Measurements from ENCODE around the gene PRKCQ.

PRKCQ gene

GRCh38 chr10:6407034-6407721, 172.9 kb downstream of the PRKCQ start:
- H3K36me3 ChIP-seq (replicated peaks; ENCODE audit: insufficient read depth, low read length) = no peaks in the 10 kb centered on the region
- H3F3A ChIP-seq (ENCODE audit: insufficient read depth, low read length) = no peaks in the 10 kb centered on the region
- no peaks in the 10 kb centered on the region for H3K9me3 ChIP-seq (replicated peaks; ENCODE audit: insufficient read depth, low read length)
- H2AFZ ChIP-seq (ENCODE audit: low read length) = no peak overlapping the region
- no peak overlapping the region for H3K27ac ChIP-seq (ENCODE audit: low read length)
- no peaks in the 10 kb centered on the region for H3K4me1 ChIP-seq (ENCODE audit: low read length)
- no peaks in the 10 kb centered on the region for H3K79me2 ChIP-seq (ENCODE audit: low read length)
- no peak for DNase-seq
- no peak overlapping the region for H3K9ac ChIP-seq (ENCODE audit: low read length)
- no peak overlapping the region for H3K4me2 ChIP-seq (ENCODE audit: low read depth, low read length)
- peaks cover 9% of the 10 kb centered on the region for H3K27me3 ChIP-seq (replicated peaks; ENCODE audit: insufficient read depth, low read length)
- H4K20me1 ChIP-seq (ENCODE audit: insufficient read depth, low read length) = no peaks in the 10 kb centered on the region
- no peak overlapping the region for H3K4me3 ChIP-seq (ENCODE audit: low read length)
- no peak for TF ChIP-seq EZH2 (optimal IDR thresholded peaks at IDR 0.05; ENCODE audit: low read depth, low read length)
- TF ChIP-seq CTCF (IDR thresholded peaks at IDR 0.05; ENCODE audit: low read length) = no peak
- TF ChIP-seq EZH2phosphoT487 (IDR thresholded peaks at IDR 0.05; ENCODE audit: low read length) = no peak
- no peaks in the 10 kb centered on the region for H3K9me2 ChIP-seq (replicated peaks; ENCODE audit: insufficient read depth, low read length)

- H3K9me3 ChIP-seq (replicated peaks; ENCODE audit: insufficient read depth, low read length) = no peaks in the 10 kb centered on the region
These were observed 173.6 kb downstream of the PRKCQ start for GRCh38 chr10:6406220-6407033.

GRCh38 chr10:6405713-6406112, 174.4 kb downstream of the PRKCQ start:
- H3K79me2 ChIP-seq (ENCODE audit: low read length) = no peaks in the 10 kb centered on the region
- H3K9me2 ChIP-seq (replicated peaks; ENCODE audit: insufficient read depth, low read length) = no peaks in the 10 kb centered on the region
- TF ChIP-seq EZH2phosphoT487 (IDR thresholded peaks at IDR 0.05; ENCODE audit: low read length) = no peak
- no peak for TF ChIP-seq EZH2 (optimal IDR thresholded peaks at IDR 0.05; ENCODE audit: low read depth, low read length)
- TF ChIP-seq CTCF (IDR thresholded peaks at IDR 0.05; ENCODE audit: low read length) = no peak
- H3K27ac ChIP-seq (ENCODE audit: low read length) = no peak overlapping the region
- H3K36me3 ChIP-seq (replicated peaks; ENCODE audit: insufficient read depth, low read length) = no peaks in the 10 kb centered on the region
- no peaks in the 10 kb centered on the region for H3F3A ChIP-seq (ENCODE audit: insufficient read depth, low read length)
- no peak overlapping the region for H3K9ac ChIP-seq (ENCODE audit: low read length)
- H4K20me1 ChIP-seq (ENCODE audit: insufficient read depth, low read length) = no peaks in the 10 kb centered on the region
- H3K4me3 ChIP-seq (ENCODE audit: low read length) = no peak overlapping the region
- H2AFZ ChIP-seq (ENCODE audit: low read length) = no peak overlapping the region
- H3K9me3 ChIP-seq (replicated peaks; ENCODE audit: insufficient read depth, low read length) = no peaks in the 10 kb centered on the region
- no peaks in the 10 kb centered on the region for H3K4me1 ChIP-seq (ENCODE audit: low read length)
- peaks cover 9% of the 10 kb centered on the region for H3K27me3 ChIP-seq (replicated peaks; ENCODE audit: insufficient read depth, low read length)
- DNase-seq = no peak
- H3K4me2 ChIP-seq (ENCODE audit: low read depth, low read length) = no peak overlapping the region

More at GRCh38 chr10:6406220-6407033, 173.6 kb downstream of the PRKCQ start:
- Histone ChIP-seq H3K36me3 (replicated peaks; ENCODE audit: insufficient read depth, low read length) (no peaks in the 10 kb centered on the region), H3K4me1 (ENCODE audit: low read length) (no peaks in the 10 kb centered on the region), H3K4me3 (ENCODE audit: low read length) (no peak overlapping the region), H3F3A (ENCODE audit: insufficient read depth, low read length) (no peaks in the 10 kb centered on the region), H3K27me3 (replicated peaks; ENCODE audit: insufficient read depth, low read length) (peaks cover 9% of the 10 kb centered on the region), H2AFZ (ENCODE audit: low read length) (no peak overlapping the region), H3K9me2 (replicated peaks; ENCODE audit: insufficient read depth, low read length) (no peaks in the 10 kb centered on the region), H3K27ac (ENCODE audit: low read length) (no peak overlapping the region), H3K4me2 (ENCODE audit: low read depth, low read length) (no peak overlapping the region), H3K9ac (ENCODE audit: low read length) (no peak overlapping the region), H4K20me1 (ENCODE audit: insufficient read depth, low read length) (no peaks in the 10 kb centered on the region), H3K79me2 (ENCODE audit: low read length) (no peaks in the 10 kb centered on the region)
- TF ChIP-seq EZH2 (optimal IDR thresholded peaks at IDR 0.05; ENCODE audit: low read depth, low read length) (no peak), CTCF (IDR thresholded peaks at IDR 0.05; ENCODE audit: low read length) (peak; percentile 47), EZH2phosphoT487 (IDR thresholded peaks at IDR 0.05; ENCODE audit: low read length) (no peak)
- peak; percentile 33 for DNase-seq

Data from MM.1S (cell line).